NCI-H1694 (cell line): Measurements from ENCODE around the gene DYRK1A.
A peak's percentile ranks its signal among the peaks of the same experiment; 100 is the strongest.

ENCODE experiments used
- DNase-seq: peaks from one replicate; lab custom pipeline; 2025; lab: John Stamatoyannopoulos, UW

DYRK1A gene

DNA sequence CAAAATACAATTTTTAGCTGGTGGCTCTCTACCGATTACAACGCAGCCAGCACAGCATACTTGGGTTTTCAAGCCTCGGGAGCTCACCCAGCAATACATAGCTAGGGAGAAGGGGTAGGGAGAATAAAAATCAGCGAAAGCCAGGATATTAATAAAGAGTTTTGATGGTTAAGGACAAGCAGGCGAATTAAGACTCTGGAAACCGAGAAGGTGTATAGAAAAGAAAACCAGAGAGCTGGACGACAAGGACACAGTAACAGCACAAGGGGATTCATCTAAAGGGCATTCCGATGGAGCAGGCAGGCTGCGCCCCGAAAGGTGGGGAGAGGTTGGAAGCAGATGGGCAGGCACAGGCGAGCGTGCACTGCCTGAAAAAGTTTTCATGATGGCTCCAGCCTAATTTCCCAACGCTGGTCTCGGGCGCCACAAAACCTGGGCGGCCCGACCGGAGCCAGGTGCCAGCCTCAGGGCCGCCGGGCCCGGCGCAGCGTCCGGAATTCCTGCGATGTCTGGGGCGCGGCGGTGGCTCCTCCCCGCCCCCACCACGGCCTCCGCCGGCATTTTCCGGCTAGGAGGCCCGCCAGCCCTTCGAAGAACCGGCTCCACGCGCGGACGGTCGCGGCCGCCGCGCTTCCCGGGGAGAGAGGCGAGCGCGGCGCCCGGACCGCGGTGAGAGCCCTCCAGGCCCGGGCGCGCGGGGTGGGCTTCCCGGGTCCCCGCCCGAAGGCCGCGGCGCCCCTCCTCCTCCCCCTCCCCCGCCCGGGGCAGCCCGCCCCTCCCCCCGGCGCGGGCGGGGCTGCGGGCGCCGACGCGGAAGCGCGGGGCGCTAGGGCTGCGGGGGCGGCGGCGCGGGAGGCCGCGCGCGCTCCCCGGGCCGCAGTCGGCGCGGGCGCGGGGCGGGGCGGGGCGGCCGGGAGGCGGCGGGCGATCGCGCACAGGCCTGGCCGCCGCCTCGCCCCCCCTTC lies 774 bp upstream of the DYRK1A start:
- DNase-seq: peak; percentile 45

DNA sequence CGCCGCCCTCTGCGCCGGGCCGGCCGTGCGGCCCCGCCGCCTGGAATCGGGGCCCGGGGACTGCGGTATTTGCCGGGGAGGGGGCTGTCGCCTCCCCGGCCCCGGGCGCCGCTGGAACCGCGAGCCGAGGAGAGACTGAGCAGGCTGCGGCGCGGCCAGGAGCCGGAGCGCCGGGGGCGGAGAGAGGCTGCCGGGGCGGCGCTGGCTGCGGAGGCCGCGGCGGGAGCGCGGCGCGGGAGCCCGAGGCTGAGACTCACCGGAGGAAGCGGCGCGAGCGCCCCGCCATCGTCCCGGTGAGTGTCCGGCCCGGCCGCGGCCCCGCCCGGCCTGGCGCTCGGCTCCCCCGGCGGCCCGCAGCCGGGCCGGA lies 746 bp downstream of the DYRK1A start:
- DNase-seq: no peak

DNA sequence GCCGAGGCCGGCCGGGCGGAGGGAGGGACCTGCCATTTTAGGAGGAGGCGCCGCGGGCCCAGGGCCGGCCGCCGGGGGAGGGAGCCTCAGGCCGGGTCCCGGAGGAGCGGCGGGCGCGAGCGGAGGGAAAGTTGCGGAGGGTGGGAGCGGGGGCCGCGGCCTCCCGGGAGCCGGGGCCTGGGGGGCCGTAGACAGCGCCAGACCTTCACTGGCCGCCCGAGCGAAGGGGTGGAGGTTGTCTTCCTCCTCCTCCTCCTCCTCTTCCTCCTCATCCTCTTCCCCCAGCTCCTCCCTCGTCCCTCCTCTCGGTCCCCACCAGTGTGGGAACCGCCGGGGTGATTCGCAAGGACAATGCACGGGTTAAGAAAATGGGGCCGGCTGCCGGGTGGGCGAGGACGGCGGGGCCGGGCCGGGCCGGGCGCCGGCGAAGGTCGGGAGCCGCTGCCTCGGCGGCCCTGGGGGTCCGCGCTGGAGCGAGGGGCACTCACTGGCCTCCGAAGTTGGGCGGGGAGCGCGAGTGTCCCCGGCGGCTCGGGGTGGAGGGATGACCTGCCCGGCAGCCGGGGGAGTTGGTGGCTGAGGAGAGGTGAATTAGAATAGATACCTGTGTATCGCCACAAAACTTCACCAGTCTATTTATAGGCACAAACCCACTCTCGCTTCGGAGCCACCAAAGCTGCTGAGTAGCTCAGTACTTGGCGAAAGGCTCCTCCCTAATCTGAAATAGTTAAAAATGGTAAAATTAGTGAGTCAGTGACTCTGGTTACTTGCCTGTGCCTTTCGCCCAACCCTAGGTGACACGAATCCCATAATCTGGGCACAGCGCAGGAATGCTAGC lies 1.3 kb downstream of the DYRK1A start:
- no peak for DNase-seq

DNA sequence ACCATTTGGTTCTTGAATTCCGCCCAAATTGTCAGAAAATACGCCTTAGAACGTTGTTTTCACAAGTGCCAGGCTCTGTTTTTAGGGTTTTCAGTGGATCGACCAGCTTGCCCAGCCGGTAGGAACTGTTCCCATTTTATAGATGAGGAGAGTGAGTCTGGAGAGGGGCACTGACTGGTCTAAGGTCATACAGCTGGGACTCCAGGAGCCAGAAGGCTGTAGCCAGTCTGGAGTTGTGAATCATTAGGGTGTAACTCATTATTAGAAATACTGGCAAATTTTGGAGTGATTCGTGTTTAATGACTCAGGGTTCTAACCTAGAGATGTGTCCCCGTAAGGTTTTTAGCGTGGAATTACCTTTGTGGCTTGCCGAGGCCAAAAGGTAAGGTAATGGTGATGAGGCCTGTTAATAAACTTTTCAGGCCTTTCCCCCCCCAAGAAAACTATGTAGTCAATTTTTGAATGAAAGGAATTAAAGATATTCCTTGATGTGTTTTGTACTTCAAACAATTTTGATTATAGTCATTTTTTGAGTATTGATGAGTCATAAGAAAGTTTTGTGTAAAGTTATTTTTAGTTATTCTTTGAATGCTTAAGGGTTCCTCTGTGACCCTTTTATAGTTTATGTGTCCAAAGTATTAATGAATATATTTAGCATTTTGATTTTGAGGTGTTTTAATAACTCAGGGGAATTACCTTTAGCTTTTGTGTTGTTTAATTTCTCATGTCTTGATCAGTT lies 2.1 kb downstream of the DYRK1A start:
- DNase-seq: no peak

DNA sequence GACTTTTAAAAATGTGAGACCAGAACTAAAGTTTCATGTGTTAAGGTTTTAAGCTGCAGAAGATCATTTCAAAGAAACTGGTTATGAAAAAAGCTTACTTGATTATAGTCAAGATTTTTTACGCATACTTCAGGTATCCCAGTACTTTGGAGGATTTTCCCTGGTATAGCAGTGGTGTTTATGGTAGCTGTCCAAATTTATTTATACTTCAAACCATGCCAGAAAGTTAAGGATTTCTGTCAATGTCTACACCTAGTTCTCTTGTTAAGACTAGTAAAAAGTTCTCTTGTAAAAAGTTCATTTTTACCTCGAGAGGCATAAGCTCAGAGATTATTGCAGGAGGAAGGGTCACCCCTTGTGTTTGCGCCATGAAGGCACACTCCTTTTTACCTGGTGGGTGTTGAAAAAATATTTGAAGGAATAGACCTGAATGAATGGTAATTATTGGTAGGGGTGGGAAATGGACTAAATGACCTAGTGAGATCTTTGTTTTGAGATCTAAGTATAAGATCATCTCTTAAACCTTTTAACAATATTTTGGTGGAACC lies 2.8 kb downstream of the DYRK1A start:
- no peak for DNase-seq

DNA sequence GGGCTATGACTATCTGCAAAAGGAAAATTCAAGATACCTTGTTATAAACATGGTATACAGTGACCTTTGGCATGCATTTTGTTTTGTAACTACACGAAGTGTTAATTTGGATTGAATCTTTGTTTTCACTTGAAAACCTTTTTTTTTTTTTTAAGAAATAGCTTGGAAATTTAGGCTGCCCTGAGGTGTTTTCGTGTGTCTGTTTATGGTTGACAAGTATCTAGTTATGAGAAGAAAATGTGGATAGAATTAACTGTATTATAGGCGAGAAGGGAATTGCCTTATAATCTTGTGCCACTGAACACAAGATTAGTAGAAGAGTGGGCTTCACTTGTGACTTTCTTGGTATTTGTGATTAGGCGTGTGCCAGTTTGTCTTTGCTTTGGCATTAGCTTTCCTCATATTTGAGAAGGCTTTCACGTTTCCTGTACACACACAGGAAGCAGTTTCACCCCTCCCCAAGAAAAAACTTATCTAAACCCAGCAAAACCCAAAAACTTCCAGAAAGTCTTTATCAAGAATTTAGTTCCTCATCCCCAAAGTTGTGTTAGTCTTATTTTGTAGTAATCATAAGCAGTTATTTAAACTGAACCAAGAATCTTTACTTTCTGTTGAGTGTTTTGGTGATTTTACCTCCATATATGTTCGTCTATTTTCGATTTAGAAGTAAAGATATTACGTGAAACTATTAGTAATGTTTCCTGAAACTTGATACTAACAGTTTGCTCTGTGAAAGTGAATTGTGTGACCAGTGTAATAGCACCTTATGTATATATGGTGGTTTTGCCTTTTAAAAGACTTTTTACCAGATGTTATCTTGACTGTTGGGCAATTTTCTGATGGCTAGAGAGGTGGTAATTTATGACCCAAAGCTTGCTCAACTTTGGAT lies 3.8 kb downstream of the DYRK1A start:
- DNase-seq: no peak

DNA sequence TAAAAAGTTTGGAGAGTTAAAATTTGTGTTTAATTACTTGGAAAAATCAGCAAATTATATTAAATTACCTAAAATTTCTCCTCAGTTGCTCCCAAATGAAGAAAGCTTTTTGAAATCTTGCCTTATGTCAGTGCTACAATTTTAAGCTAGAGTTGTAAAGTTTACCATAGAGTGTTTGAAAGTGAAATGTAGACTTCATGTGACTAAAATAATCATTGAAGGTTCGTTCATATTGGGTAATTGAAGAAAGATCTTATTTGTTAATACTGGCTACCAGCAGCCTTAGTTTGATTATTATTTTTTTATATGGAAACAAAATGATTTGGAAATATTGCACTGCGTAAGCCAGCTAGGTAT lies 4.4 kb downstream of the DYRK1A start:
- no peak for DNase-seq

DNA sequence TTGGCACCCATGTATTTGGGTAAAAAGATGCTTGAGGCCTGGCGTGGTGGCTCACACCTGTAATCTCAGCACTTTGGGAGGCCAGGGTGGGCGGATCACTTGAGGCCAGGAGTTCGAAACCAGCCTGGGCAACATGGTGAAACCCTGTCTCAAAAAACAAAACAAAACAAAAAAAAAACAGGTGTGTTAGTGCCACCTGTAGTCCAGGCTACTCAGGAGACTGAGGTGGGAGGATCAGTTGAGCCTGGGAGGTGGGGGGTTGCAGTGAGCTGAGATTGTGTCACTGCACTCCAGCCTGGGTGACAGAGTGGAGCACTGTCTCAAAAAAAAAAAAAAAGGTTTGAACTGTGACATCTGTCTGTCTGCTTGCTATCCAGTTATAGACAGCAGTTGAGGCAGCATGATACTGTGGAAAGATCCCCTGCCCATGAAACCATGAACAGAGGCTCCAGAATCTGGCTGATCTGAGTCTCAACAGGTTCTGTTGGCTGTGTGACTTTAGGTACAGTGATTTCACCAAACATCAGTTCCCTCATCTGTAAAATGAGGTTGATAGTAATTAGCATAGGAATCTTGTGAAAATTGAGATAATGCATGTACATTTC lies 5.7 kb downstream of the DYRK1A start:
- DNase-seq: no peak

DNA sequence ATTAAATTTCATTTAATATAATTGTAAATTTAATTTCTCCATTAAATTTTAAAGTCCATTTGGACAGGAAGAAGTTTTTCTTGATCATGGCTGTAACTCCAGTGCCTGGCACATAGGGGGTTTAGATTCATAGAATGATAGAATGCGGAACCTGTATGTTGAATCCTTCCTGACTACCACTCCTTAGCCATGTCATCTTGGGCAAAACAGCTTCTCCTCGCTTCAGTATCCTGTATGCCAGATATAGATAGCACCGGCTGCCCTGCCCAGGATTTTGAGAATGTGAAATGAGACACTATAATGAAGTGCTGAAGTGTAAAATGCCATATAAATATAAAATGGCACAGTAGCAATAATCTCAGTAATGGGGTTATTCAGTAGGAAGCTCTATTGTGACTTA lies 6.4 kb downstream of the DYRK1A start:
- DNase-seq: no peak

DNA sequence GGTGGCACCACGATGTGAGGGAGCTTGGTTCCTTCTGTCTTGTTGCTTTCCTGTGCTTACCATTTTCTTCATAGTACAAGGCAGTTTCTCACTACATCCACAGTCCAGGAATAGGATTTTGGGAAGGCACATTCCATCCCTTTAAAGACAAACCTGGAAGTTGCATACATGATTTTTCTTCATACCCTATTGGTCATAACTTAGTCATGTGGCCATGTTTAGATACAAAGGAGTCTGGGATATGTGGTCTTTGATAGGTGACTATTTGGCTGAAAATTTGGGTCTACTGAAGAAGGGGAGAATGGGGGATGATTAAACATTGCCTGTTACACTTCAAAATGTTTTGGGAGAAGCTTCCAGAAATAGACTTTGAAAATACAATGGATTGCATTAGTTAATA lies 7.0 kb downstream of the DYRK1A start:
- no peak for DNase-seq

DNA sequence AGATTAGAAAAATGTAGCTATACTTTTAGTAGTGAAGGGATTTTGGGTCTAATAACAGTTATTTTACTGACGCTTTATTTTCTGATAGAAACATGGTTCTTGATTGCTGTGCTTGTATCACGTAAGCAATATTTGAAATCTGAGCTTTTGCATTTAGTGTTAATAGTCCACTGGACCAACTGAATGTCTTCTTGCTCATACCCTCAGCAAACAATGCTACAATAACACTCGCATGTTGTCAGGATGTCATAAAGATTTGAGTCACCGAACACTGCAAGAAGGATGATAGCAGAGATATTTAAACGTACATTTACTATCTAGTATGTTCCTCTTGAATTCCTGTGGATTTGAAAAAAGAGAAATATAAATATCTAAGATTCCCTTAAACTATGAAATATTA lies 7.5 kb downstream of the DYRK1A start:
- DNase-seq: no peak

DNA sequence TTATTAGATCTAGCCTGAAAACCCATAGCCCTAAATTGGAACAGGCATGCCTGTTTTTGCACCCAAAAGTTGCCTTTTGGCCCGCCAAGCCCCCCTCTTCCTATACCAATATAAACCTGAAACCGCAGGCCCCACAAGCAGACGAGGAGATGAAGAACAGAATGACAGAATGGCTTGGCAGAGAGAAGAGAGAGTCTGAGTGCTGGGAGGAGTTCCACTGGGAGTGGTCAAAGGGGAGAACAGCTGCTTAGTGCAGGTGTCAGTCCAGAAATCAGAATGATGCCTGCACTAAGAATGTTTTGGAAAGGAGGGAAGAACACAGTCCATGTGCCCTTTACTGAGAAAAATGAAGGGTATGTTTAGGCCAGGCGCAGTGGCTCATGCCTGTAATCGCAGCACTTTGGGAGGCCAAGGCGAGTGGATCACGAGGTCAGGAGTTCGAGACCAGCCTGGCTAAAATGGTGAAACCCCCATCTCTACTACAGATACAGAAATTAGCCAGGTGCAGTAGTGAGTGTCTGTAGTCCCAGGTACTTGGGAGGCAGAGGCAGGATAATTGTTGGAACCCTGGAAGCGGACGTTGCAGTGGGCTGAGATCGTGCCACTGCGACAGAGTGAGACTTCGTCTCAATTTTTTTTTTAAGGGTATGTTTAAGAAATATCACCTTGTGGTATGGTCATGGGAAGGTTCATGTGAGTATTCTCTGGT lies 9.4 kb downstream of the DYRK1A start:
- no peak for DNase-seq

DNA sequence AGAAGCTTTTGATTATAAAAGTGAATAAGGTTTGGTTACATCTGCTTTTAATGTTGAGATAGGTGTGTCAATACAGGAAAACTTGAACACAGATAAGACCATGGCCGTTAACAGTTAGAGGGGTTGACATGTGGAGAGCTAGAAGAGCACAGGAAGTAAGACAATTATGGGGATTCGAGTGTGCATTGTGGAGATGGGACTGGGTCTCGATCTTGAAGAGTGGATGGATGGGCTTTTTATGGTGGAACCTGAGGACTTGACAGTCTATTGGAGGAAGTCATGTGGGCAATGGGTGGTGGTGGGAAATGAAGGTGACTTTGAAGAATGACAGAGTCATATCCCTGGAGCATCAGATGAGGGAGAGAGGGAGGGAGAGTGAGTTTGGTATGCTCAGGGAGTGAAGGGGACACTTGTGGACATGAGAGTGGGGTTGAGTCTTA lies 12.1 kb downstream of the DYRK1A start:
- no peak for DNase-seq

DNA sequence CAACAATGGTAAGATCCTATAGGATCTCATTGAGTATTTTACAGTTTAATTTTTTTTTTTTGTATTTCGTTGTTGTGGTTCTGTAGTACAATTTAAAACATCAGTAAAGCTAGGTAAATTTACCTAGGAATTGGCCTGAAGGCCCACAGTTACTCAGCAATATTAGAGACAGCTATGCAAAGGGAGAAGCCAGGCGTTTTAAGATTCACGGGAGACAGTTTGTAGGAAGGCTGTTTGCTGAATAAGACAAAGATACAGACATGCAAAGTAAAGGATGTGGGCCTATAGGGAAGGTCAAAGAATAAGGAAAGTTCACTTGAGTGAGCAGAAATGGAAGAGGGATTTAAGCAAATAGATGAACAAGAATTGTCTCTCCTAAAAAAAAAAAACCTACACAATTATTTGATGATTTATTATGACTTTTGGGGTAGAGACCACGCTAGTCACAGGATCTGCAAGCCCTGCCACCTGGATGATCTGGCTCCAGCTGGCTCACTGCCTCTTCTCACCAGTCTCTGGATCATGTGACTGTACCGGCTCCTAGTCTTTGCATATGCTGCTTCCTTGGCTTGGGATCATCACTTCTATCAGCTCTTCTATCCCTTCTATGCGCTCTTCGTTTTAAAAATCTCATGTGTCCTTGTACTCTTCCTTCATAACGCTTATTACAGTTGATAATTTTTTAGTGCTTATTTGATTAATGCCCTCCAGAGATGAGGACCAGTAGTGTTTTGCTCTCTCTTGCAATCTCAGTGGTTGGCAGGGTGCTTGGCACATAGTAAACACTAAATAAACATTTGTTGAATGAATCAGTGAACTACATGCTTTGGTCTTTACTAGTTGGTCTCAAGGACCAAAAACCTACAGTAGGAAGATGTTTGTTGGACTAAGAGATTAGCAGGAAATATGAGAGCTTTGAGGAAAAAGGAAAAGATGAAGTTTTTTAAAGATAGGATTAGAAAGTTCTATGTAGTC lies 14.1 kb downstream of the DYRK1A start:
- DNase-seq: peak; percentile 86

DNA sequence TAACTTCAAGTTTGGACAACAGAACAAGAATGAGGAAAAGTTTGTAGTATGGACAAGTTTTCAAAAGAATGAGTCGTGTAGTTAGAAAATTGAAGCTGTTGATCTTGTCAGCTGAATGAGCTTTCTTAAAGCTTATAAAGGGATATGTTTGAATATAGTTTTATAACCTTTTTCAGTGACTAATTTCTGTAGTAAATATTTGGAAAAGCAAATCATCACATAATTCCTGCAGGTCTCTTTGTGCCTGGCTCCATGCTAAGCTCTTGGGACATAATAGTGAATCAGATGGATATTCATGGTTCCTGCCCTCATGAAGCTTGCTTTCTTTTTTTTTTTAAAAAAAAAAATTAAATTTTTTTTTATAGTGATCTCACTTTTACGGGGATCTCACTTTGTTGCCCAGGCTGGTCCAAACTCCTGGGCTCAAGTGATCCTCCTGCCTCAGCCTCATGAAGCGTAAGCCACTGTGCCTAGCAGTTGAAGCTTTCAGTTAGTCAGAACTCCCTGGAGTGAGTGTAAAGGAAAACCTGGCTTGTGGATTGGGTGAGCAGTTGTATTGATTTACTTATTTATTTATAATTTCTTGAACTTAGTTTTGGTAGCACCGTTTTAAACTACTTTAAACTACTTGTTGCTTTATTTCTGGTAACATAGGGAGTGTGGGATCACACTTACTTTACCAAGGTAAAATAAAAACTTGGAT lies 15.5 kb downstream of the DYRK1A start:
- DNase-seq: no peak

DNA sequence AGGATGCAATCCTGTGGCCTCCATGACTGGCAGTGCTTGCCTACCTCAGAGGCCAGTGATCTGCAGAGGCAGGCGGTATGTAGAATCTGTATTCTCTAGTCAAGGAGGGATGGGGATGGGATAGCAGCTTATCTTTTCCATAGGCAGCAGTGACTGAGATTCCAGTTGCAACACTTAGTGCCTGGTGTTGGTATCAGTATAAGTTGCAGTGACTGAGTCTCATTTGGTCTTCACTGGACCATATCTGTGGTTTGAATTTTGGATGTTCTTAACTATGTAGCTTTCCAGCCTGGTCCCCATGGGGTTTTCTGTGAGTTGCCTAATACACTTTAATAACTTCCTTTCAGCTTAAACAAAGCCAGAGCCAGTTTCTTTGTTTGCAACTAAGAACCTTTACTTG lies 16.5 kb downstream of the DYRK1A start:
- no peak for DNase-seq

DNA sequence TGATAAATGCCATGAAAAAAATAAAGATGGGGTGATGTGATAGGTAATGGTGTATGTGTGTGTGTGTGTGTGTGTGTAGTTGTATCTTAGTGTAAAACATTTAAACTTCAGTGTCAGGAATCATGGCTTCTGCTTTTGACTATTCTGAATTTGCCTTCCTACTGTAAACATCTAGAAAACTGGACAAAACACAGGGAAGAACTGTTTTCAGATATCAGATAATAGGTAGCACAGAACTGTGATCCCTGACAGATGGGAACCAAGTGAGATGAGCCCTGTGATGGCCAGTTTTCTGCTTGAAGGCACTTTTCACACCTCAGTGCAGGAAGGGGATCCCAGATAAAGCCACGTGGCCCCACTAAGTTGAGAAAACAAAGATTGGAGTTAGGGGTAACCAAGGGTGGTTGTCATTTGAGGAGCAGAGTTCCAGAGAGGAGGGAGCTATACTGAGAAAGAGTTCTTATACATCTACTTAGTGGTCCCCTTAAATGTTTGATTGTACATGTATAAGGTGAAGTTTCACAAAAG lies 17.3 kb downstream of the DYRK1A start:
- DNase-seq: no peak

DNA sequence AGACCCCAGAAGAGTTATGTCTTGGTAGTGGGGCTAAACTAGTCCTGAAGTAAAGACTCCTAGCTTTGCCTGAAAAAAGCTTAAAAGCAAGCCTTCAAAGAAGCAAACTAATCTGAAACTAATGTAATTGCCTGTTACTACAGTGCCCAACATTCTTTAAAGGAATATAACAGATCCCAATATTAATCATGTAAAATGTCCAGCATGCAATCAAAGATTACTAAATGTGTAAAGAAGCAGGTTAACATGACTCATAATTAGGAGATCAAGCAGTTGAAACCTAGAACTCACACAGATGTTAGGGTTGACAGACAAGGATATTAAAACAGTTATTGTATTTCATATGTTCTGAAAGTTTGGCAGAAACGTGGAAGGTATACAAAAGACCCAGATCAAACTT lies 17.8 kb downstream of the DYRK1A start:
- DNase-seq: no peak
